ENCODE measurements around the gene MAB21L2. TPM values are rescaled to one million over a fixed set of nuclear protein-coding genes. Genes with fewer than 3 reads are reported as not detected.

MAB21L2 gene
- total and polyA plus RNA-seq, 2 of the 8 experiments (the other 6 are each of a cell fraction or from before 2014, with no cell fraction given), result 0.03 TPM; not detected in 1

- WGBS, 2 experiments (ENCODE audit: extremely low coverage in 1 of 2, insufficient coverage in 1 of 2, insufficient read length in 1 of 2, insufficient replicate concordance in 2 of 2, low coverage in 1 of 2, low lambda C conversion rate in 2 of 2, missing lambda C conversion rate in 1 of 2), result 86% methylated on average over 2 of the region's 2 CpGs; no CpG with 5 or more reads in 1 of the 2 experiments
- POLR2A ChIA-PET (ENCODE audit: partially characterized antibody), result interaction anchor here (1.7 kb wide), 1 partner anchor 10 kb away, joined by 4 read pairs; no protein-coding TSS in a partner anchor
These were observed 7.2 kb downstream of the MAB21L2 start for GRCh38 chr4:150589157-150589556.

More at GRCh38 chr4:150589157-150589556, 7.2 kb downstream of the MAB21L2 start:
- CTCF ChIA-PET (ENCODE audit: partially characterized antibody), result interaction anchor here (1.3 kb wide), 1 partner anchor 17 kb away, joined by 3 read pairs; no protein-coding TSS in a partner anchor
- no peaks in the 10 kb centered on the region for H3K9me3 ChIP-seq (ENCODE audit: insufficient read depth in 2 of 2, low read depth in 1 of 2, low read length in 1 of 2)
- no peaks in the 10 kb centered on the region; a peak in 2 of 8 replicates for H3K36me3 ChIP-seq (ENCODE audit: control insufficient read depth in 2 of 4, insufficient read depth in 4 of 4, low read length in 3 of 4)
- no peaks in the 10 kb centered on the region for H3K79me2 ChIP-seq (ENCODE audit: control insufficient read depth in 1 of 2, insufficient read depth in 2 of 2, low read length in 2 of 2)
- H4K91ac ChIP-seq (replicated peaks; ENCODE audit: insufficient read length, low read length), result no peak overlapping the region
- H3K56ac ChIP-seq (replicated peaks; ENCODE audit: insufficient read length, low read depth, low read length), result no peak overlapping the region
- no peak overlapping the region for H3K9ac ChIP-seq (replicated peaks in 1 of 4; ENCODE audit: extremely low read depth in 1 of 4, low read depth in 3 of 4, low read length in 3 of 4)
- H2BK20ac ChIP-seq (ENCODE audit: low read length), result no peak overlapping the region
- no peak for FAIRE-seq
- H3K4me3 ChIP-seq (ENCODE audit: extremely low read depth in 1 of 4, insufficient read depth in 2 of 4, low read depth in 3 of 4, low read length in 4 of 4), result no peak overlapping the region
- no peak overlapping the region for H4K5ac ChIP-seq (ENCODE audit: insufficient read length, low read depth, low read length)
- H2BK120ac ChIP-seq (replicated peaks; ENCODE audit: low read depth, low read length), result no peak overlapping the region
- DNase-seq (ENCODE audit: low read depth in 1 of 2, low spot score in 2 of 2), result no peak
- H3K4me2 ChIP-seq (ENCODE audit: insufficient read depth in 1 of 2, low read depth in 2 of 2, low read length in 2 of 2), result no peak overlapping the region
- no peak overlapping the region for H3K18ac ChIP-seq (ENCODE audit: extremely low read depth, low read length)
- no peak overlapping the region for H3K4ac ChIP-seq (replicated peaks; ENCODE audit: insufficient read length, low read depth, low read length)
- no peaks in the 10 kb centered on the region for H3K23me2 ChIP-seq (ENCODE audit: low read depth, low read length)
- H3K79me1 ChIP-seq (ENCODE audit: low read depth, low read length), result no peaks in the 10 kb centered on the region
- peaks cover 0 to 13% (median 7%) of the 10 kb centered on the region in 4 experiments; a peak in 5 of 7 replicates for H3K4me1 ChIP-seq (replicated peaks in 1 of 4; ENCODE audit: control insufficient read depth in 3 of 4, insufficient read depth in 4 of 4, low read length in 3 of 4)
- no peak overlapping the region for H2AK5ac ChIP-seq (ENCODE audit: low read depth, low read length)
- no peak overlapping the region for H2AFZ ChIP-seq (ENCODE audit: low read length)
- H2BK12ac ChIP-seq (ENCODE audit: low read depth, low read length), result no peak overlapping the region
- H2BK15ac ChIP-seq (ENCODE audit: low read length), result no peak overlapping the region
- H4K20me1 ChIP-seq (replicated peaks in 1 of 2; ENCODE audit: control insufficient read depth in 1 of 2, insufficient read depth in 2 of 2, low read length in 2 of 2), result no peaks in the 10 kb centered on the region
- no peak overlapping the region for H3K27ac ChIP-seq (ENCODE audit: low read depth, low read length)
- H4K8ac ChIP-seq (ENCODE audit: extremely low read depth, insufficient read depth, low read length), result no peak overlapping the region
- no peak overlapping the region for H3K23ac ChIP-seq (ENCODE audit: insufficient read length)
- no peak overlapping the region for H3K14ac ChIP-seq (ENCODE audit: insufficient read length)
- TF ChIP-seq CTCF (IDR thresholded peaks at IDR 0.05; ENCODE audit: control extremely low read depth in 1 of 3, insufficient read depth in 1 of 3, low read depth in 1 of 3, low read length in 3 of 3) (no peak), POLR2A (IDR thresholded peaks at IDR 0.05; ENCODE audit: control extremely low read depth in 1 of 2, low read depth in 2 of 2, low read length in 2 of 2) (no peak), SUZ12 (IDR thresholded peaks at IDR 0.05; ENCODE audit: low read length) (no peak)
- H2BK5ac ChIP-seq (ENCODE audit: low read depth, low read length), result no peak overlapping the region
- H3K27me3 ChIP-seq (replicated peaks in 1 of 4; ENCODE audit: control insufficient read depth in 3 of 4, extremely low read depth in 1 of 4, insufficient read depth in 3 of 4, low read length in 3 of 4), result peaks cover 0 to 6% (median under 1%) of the 10 kb centered on the region in 4 experiments; a peak in 3 of 7 replicates
